Left lobe of liver (tissue), 2 donors: ENCODE measurements around the gene IFTAP. TPM values are rescaled to one million over a fixed set of nuclear protein-coding genes. Genes with fewer than 3 reads are reported as not detected.

Source experiments
- ATAC-seq: fragments of 200-7000 bp; cut with Tn5 transposase; one replicate; pipeline ENCODE4 v1.9.1; 2020; ENCODE audit warnings: mild to moderate bottlenecking, moderate library complexity
- DNase-seq: peaks from one replicate; pipeline ENCODE4 v3.0.0-alpha.2; 2020; ENCODE audit warnings: low spot score
- total RNA-seq: library from RNA; stranded (reverse); gene quantifications from one replicate; pipeline ENCODE4 v1.2.1, GENCODE V29; 2021
- donor health status: DM: no; HTN: no; CAD: no; lungs with moderate emphysema.
- donor health status: DM: no; HTN: yes; CAD: no.

The IFTAP gene
- total RNA-seq, 1 donor from 2014 or later = 6.0 TPM

GRCh38 chr11:36596880-36597279, 2.6 kb downstream of the IFTAP start:
- DNase-seq = no peak
- ATAC-seq = no peak

- no peak for DNase-seq
- ATAC-seq = no peak
These were observed 3.7 kb downstream of the IFTAP start, which contains the start of gene RAG2 for GRCh38 chr11:36598051-36598450. RAG2 (minus strand) TSS chr11:36598236; CDS start chr11:36594168, 4,068 bp downstream.

- DNase-seq (no peak), ATAC-seq (no peak)
These were observed 5.9 kb downstream of the IFTAP start for GRCh38 chr11:36600180-36600579.

- ATAC-seq = no peak
- DNase-seq = no peak
These were observed 6.9 kb downstream of the IFTAP start for GRCh38 chr11:36601155-36601554.

GRCh38 chr11:36602135-36602534, 7.8 kb downstream of the IFTAP start:
- ATAC-seq (no peak), DNase-seq (no peak)

- no peak for ATAC-seq
- no peak for DNase-seq
These were observed 11.2 kb downstream of the IFTAP start for GRCh38 chr11:36605221-36606216.

- DNase-seq = no peak
- peak; percentile 48 for ATAC-seq
These were observed 14.3 kb downstream of the IFTAP start for GRCh38 chr11:36608491-36609199.

- ATAC-seq (no peak), DNase-seq (no peak)
These were observed 15.1 kb downstream of the IFTAP start for GRCh38 chr11:36609383-36609782.

GRCh38 chr11:36615826-36616225, 21.5 kb downstream of the IFTAP start:
- no peak for ATAC-seq
- no peak for DNase-seq

- ATAC-seq (no peak), DNase-seq (no peak)
These were observed 23.5 kb downstream of the IFTAP start for GRCh38 chr11:36617543-36618362.

- ATAC-seq (no peak), DNase-seq (no peak)
These were observed 24.2 kb downstream of the IFTAP start for GRCh38 chr11:36618363-36619047.

GRCh38 chr11:36619502-36619901, 25.2 kb downstream of the IFTAP start:
- no peak for DNase-seq
- no peak for ATAC-seq

GRCh38 chr11:36620246-36620645, 25.9 kb downstream of the IFTAP start:
- no peak for DNase-seq
- ATAC-seq = no peak

- DNase-seq = no peak
- peak; percentile 68 for ATAC-seq
These were observed 28.3 kb downstream of the IFTAP start for GRCh38 chr11:36622431-36623136.

GRCh38 chr11:36623494-36623893, 29.2 kb downstream of the IFTAP start:
- ATAC-seq = no peak
- DNase-seq = no peak

- DNase-seq (no peak), ATAC-seq (no peak)
These were observed 32.7 kb downstream of the IFTAP start for GRCh38 chr11:36627006-36627405.

- no peak for DNase-seq
These were observed 33.2 kb downstream of the IFTAP start for GRCh38 chr11:36627471-36627870.

GRCh38 chr11:36628141-36628540, 33.8 kb downstream of the IFTAP start:
- ATAC-seq = no peak
- no peak for DNase-seq

More at GRCh38 chr11:36627471-36627870, 33.2 kb downstream of the IFTAP start:
- no peak for ATAC-seq

- DNase-seq (no peak), ATAC-seq (no peak)
These were observed 34.5 kb downstream of the IFTAP start for GRCh38 chr11:36628765-36629244.

- no peak for ATAC-seq
- no peak for DNase-seq
These were observed 37.5 kb downstream of the IFTAP start for GRCh38 chr11:36631774-36632173.
